ENCODE data around the gene KPNB1.

DNA sequence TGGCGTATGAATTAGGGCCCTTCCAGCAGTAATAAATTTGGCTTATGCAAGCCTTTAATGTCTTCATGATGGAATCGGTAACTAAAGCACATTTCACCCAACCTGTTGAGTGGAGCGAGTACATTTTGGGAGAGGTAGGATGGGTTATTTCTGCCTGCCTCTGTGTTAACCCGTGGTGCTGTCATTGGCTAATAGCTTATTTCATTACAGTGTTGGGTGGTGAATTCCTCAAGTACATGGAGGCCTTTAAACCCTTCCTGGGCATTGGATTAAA is 26.4 kb downstream of the KPNB1 start:
- TF ChIP-seq CTCF (conservative IDR thresholded peaks at IDR 0.05; ENCODE audit: low read depth, low read length) (no peak), EZH2 (IDR thresholded peaks at IDR 0.05; ENCODE audit: low read length, unreplicated experiment) (no peak), EZH2phosphoT487 (IDR thresholded peaks at IDR 0.05; ENCODE audit: borderline replicate concordance, low read length) (no peak)

Measured in PC-3 (cell line).